ENCODE results near the gene COASY. TPM values are rescaled to one million over a fixed set of nuclear protein-coding genes. Genes with fewer than 3 reads are reported as not detected.

The COASY gene
- 23.6 and 27.6 TPM in 2 replicates for total RNA-seq (2014; rRNA removed; shearing (Covaris generic))
- 165 and 187 TPM in 2 replicates for polyA plus RNA-seq (2015; cell fraction: cytosol; rRNA removed)
- 353 and 438 TPM in 2 replicates for polyA plus RNA-seq (2015; cell fraction: nucleus; rRNA removed)

GRCh38 chr17:42561897-42562387, at the start of gene COASY:
Gene COASY (plus strand): TSS chr17:42562148. CDS start chr17:42562623, 475 bp downstream.
- in situ Hi-C loops (cut with HindIII; ENCODE audit: low pct_unique_long_range_greater_than_20kb, low sequenced_read_pairs), result no loop called here
- DNase-seq (ENCODE audit: low read depth, low spot score), result peak; percentile 98

DNA sequence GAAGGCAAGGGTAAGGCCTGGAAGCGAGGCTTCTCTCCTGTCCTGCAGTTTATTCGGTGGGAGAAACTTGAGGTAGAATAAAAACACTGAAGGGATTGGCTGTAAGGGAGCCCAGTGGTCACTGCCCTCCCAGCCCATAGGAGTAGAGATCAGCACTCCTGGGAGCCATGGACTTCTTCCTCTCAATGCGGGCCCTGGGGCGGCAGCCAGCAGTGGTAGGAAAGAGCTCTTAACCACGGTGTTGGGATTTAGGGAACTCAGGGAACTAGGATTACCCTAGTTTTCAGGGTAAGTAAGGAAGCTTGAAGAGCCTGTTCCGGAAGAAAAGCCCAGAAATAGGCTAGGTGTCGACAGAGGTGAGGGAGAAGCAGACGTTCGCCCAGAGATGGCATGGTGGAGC, 49.7 kb upstream of the COASY start:
- in situ Hi-C loops (cut with HindIII; ENCODE audit: low pct_unique_long_range_greater_than_20kb, low sequenced_read_pairs), result loop anchor here (25.0 kb wide), 1 partner anchor 200 kb away; no protein-coding TSS in a partner anchor
- no peak for DNase-seq (ENCODE audit: low read depth, low spot score)

GRCh38 chr17:42512733-42513251, 49.2 kb upstream of the COASY start:
- in situ Hi-C loops (cut with HindIII; ENCODE audit: low pct_unique_long_range_greater_than_20kb, low sequenced_read_pairs), result loop anchor here (25.0 kb wide), 1 partner anchor 200 kb away; no protein-coding TSS in a partner anchor
- DNase-seq (ENCODE audit: low read depth, low spot score), result no peak

GRCh38 chr17:42513686-42514085, 48.3 kb upstream of the COASY start:
- in situ Hi-C loops (cut with HindIII; ENCODE audit: low pct_unique_long_range_greater_than_20kb, low sequenced_read_pairs), result loop anchor here (25.0 kb wide), 1 partner anchor 201 kb away; no protein-coding TSS in a partner anchor
- no peak for DNase-seq (ENCODE audit: low read depth, low spot score)

DNA sequence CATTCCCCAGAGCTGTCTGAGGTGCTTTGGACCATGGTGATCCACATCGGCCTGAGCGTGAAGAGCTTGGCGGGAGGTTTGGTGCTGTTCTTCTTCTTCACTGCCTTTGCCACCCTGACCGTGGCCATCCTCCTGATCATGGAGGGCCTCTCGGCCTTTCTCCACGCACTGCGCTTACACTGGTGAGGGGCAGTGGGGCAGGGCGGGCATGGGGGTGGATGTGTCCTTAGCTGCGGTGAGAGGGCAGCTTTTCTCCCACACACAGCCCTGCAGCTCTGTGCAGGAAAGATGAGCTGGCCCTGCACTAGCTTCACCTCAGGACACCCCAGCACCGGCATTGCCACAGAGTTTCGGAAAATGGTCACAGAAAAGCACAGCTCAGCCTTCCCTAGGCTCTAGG, 47.7 kb upstream of the COASY start:
- no peak for DNase-seq (ENCODE audit: low read depth, low spot score)
- in situ Hi-C loops (cut with HindIII; ENCODE audit: low pct_unique_long_range_greater_than_20kb, low sequenced_read_pairs), result loop anchor here (25.0 kb wide), 1 partner anchor 202 kb away; no protein-coding TSS in a partner anchor

GRCh38 chr17:42514867-42515266, 47.1 kb upstream of the COASY start:
- DNase-seq (ENCODE audit: low read depth, low spot score), result no peak
- in situ Hi-C loops (cut with HindIII; ENCODE audit: low pct_unique_long_range_greater_than_20kb, low sequenced_read_pairs), result loop anchor here (25.0 kb wide), 1 partner anchor 203 kb away; no protein-coding TSS in a partner anchor

- peak; percentile 89 for DNase-seq (ENCODE audit: low read depth, low spot score)
- in situ Hi-C loops (cut with HindIII; ENCODE audit: low pct_unique_long_range_greater_than_20kb, low sequenced_read_pairs), result loop anchor here (25.0 kb wide), 1 partner anchor 205 kb away; no protein-coding TSS in a partner anchor
Observed at GRCh38 chr17:42517516-42517915, 44.4 kb upstream of the COASY start.

- in situ Hi-C loops (cut with HindIII; ENCODE audit: low pct_unique_long_range_greater_than_20kb, low sequenced_read_pairs), result loop anchor here (25.0 kb wide), 1 partner anchor 206 kb away; no protein-coding TSS in a partner anchor
Observed at GRCh38 chr17:42518046-42518754, 43.7 kb upstream of the COASY start.

GRCh38 chr17:42518755-42519545, 43.0 kb upstream of the COASY start:
- in situ Hi-C loops (cut with HindIII; ENCODE audit: low pct_unique_long_range_greater_than_20kb, low sequenced_read_pairs), result loop anchor here (25.0 kb wide), 1 partner anchor 207 kb away; no protein-coding TSS in a partner anchor
- no peak for DNase-seq (ENCODE audit: low read depth, low spot score)

More at GRCh38 chr17:42518046-42518754, 43.7 kb upstream of the COASY start:
- DNase-seq (ENCODE audit: low read depth, low spot score), result no peak

DNA sequence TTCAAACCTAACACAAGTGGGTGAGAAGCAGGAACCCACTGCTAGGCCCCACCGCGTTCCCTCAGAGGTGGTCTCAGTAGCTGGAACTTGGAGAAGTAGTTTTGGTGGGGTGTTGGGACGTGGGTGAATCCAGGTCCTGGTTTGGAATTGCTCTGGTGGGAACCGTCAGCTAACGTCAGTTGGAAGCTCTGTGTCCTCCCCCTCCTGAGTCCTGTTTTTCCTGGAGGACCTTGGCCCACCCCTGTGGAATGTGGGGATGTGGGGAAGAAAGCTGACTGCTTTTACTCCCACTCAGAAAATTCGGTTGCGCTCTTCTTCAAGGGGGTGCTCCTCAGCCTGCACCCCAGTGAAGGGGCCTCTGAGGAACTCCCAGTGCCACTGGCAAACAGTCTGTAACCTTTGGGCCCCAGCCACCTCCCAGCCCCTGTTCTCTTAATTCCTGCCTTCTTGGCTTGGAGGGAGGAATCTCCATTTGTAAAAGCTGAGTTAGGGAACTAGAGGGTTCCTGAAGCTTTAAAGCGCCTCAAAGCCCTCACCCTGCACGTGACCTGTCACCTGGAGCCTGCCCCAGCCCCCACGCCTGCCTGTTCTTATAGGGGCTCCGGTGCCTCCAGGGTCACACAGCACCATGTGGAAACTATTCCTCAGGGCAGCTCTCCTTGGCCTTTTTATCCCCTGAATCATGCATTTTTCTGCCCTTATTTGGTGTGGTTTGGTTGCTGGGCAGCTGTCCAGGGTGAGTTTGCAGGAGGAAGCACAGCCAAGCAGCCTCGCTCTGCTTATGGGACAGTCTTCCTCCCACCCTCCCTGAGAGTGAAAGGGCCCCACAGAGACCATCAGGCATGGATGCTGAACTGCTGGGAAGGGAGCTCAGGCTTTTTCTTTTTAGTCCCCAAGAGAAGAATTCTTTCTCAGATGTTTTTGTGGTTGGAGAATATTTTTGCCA, 42.1 kb upstream of the COASY start:
- in situ Hi-C loops (cut with HindIII; ENCODE audit: low pct_unique_long_range_greater_than_20kb, low sequenced_read_pairs), result loop anchor here (25.0 kb wide), 1 partner anchor 208 kb away; no protein-coding TSS in a partner anchor
- DNase-seq (ENCODE audit: low read depth, low spot score), result peak; percentile 48

GRCh38 chr17:42520540-42520951, 41.4 kb upstream of the COASY start:
- no peak for DNase-seq (ENCODE audit: low read depth, low spot score)
- in situ Hi-C loops (cut with HindIII; ENCODE audit: low pct_unique_long_range_greater_than_20kb, low sequenced_read_pairs), result loop anchor here (25.0 kb wide), 1 partner anchor 208 kb away; no protein-coding TSS in a partner anchor

- DNase-seq (ENCODE audit: low read depth, low spot score), result no peak
- in situ Hi-C loops (cut with HindIII; ENCODE audit: low pct_unique_long_range_greater_than_20kb, low sequenced_read_pairs), result loop anchor here (25.0 kb wide), 1 partner anchor 209 kb away; no protein-coding TSS in a partner anchor
Observed at GRCh38 chr17:42521036-42521435, 40.9 kb upstream of the COASY start.

- in situ Hi-C loops (cut with HindIII; ENCODE audit: low pct_unique_long_range_greater_than_20kb, low sequenced_read_pairs), result loop anchor here (25.0 kb wide), 1 partner anchor 209 kb away; no protein-coding TSS in a partner anchor
Observed at GRCh38 chr17:42521666-42522262, 40.2 kb upstream of the COASY start.

DNA sequence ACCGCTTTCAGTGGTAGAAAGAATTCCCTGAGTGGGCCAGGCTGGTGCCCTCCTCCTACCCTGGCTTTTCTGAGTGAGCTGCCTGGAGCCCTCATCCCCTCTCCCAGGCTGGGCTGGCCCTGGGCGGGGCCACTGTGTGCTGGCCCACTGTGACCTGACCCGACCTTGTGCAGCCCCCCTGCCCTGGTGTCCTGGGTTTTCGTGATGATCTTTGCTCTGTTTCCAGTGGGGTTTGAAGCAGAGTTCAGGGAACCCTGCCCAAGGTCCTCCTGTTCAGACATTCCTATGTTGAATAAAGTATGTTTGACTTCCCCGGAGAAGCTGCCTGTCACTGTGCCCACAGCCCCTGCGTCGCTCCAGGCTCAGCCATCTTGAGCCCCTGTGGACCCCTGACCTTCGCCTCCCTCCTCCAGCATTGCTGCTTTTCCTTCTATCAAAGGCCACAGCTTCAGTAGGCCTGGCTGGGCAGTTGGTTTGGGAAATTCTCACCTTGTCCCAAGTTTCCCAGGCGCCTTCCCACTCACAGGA, 39.6 kb upstream of the COASY start:
- in situ Hi-C loops (cut with HindIII; ENCODE audit: low pct_unique_long_range_greater_than_20kb, low sequenced_read_pairs), result loop anchor here (25.0 kb wide), 1 partner anchor 210 kb away; no protein-coding TSS in a partner anchor
- DNase-seq (ENCODE audit: low read depth, low spot score), result no peak

More at GRCh38 chr17:42521666-42522262, 40.2 kb upstream of the COASY start:
- no peak for DNase-seq (ENCODE audit: low read depth, low spot score)

GRCh38 chr17:42522798-42523278, 39.1 kb upstream of the COASY start:
- DNase-seq (ENCODE audit: low read depth, low spot score), result no peak
- in situ Hi-C loops (cut with HindIII; ENCODE audit: low pct_unique_long_range_greater_than_20kb, low sequenced_read_pairs), result loop anchor here (25.0 kb wide), 1 partner anchor 211 kb away; no protein-coding TSS in a partner anchor
